Retinal pigment epithelial cell (primary cell): Measurements from ENCODE around the gene STK17A.

ENCODE experiments used
- DNase-seq: peaks from one replicate; pipeline ENCODE4 v3.0.0-alpha.2; 2010; ENCODE audit warnings: low read depth
- H3K4me3 ChIP-seq: 2 replicates; pipeline ENCODE4 v1.5.1; 2011; ENCODE audit warnings: mild to moderate bottlenecking, low read length, control low read depth, moderate library complexity
- TF ChIP-seq, protein P1 (sequence below): conservative IDR thresholded peaks from 2 replicates; pipeline ENCODE4 v1.5.1; 2011; ENCODE audit warnings: low read depth, low read length, control low read depth, inconsistent platforms

The STK17A gene

DNA sequence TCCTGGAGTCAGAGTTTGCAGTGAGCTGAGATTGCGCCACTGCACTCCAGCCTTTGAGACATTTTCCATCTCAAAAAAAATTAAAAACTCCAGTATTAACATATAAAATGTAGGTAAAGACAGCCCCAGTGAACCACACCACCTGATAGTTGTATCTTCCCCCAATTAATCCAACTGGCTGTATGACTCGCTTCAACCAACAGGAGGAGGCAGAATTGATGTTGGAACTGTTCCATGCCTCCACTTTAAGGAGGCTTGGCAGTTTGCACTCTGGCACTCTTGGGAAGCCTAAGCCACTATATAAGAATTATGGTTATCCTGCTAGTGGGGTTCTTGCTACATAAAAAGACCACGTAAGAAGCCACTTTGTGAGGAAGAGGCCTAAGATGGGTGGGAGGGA is 72.7 kb downstream of the STK17A start:
- TF ChIP-seq, protein P1, sequence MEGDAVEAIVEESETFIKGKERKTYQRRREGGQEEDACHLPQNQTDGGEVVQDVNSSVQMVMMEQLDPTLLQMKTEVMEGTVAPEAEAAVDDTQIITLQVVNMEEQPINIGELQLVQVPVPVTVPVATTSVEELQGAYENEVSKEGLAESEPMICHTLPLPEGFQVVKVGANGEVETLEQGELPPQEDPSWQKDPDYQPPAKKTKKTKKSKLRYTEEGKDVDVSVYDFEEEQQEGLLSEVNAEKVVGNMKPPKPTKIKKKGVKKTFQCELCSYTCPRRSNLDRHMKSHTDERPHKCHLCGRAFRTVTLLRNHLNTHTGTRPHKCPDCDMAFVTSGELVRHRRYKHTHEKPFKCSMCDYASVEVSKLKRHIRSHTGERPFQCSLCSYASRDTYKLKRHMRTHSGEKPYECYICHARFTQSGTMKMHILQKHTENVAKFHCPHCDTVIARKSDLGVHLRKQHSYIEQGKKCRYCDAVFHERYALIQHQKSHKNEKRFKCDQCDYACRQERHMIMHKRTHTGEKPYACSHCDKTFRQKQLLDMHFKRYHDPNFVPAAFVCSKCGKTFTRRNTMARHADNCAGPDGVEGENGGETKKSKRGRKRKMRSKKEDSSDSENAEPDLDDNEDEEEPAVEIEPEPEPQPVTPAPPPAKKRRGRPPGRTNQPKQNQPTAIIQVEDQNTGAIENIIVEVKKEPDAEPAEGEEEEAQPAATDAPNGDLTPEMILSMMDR, result no peak
- DNase-seq, result no peak
- no peak overlapping the region for H3K4me3 ChIP-seq

DNA sequence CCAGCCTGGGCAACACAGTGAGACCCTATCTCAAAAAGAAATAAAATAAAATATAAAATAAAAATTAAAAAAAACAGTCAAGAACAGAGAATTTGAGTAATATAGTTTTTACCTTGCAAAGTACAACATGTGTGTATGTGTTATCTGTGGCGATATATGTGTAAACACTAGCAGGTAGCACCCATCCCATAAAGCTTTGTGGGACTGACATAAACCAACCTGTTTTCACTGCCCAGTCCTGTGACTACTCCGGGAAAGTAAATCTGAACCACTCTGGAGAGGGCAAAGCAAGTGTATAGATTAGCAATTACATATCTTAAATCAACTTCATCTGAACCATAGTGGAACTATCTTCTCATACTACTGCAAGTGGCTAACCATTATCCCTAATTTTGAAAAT is 74.1 kb downstream of the STK17A start:
- DNase-seq, result no peak
- no peak overlapping the region for H3K4me3 ChIP-seq
- TF ChIP-seq, protein P1, result no peak

DNA sequence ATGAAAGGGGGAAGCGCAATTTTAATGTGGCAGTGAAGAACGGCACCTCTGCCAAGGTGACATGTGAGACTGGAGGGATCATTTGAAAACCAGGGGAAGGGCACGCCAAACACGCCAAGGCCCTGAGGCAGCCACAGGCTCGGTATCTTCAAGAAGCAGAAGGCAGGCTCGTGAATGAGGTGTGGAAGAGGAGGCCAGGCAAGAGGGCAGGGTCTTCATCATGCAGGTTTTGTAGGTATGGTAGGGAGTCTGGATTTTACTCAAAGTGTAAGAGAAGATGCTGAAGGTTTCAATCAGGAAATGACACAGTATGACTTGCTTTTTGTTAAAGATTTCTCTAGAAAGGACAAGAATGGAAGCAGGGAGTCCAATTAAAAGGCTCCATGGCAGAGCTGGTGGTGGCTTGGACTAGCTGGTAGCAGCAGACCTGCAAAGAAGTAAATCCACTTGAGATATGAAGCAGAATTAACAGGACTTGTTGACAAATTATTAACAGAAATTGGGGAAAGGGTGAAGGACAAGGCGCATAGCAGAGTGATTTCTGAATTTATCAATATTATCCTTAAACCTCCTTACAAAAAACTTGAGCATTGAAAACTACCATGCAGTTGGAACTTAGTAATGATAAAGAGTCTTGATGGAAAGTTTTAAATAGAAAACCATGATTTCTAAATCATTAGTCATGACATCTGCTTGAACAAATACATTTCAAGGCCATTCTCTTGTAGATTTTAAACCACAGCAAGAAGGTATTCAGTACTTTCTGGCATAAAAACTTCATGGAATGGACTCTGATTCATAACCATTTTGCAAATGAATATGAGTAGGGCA is 76.0 kb downstream of the STK17A start:
- TF ChIP-seq, protein P1, result no peak
- DNase-seq, result no peak
- H3K4me3 ChIP-seq, result no peak overlapping the region

DNA sequence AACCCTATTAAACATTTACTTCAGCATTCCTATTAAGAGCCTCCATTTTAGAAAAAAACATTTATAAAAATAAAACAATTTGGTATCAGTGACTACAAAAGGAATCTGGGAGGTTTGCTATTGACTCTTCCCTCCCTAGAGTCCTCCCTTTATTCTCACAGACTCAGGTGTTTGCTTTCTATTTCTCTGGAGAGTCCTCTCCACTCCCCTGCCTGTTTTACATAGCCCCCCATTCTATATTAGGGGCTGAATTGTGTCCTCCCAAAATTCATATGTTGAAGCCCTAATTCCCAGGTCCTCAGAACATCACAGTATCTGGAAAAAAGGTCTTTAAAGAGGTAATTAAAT is 76.6 kb downstream of the STK17A start:
- no peak for DNase-seq
- no peak overlapping the region for H3K4me3 ChIP-seq
- TF ChIP-seq, protein P1, result no peak

DNA sequence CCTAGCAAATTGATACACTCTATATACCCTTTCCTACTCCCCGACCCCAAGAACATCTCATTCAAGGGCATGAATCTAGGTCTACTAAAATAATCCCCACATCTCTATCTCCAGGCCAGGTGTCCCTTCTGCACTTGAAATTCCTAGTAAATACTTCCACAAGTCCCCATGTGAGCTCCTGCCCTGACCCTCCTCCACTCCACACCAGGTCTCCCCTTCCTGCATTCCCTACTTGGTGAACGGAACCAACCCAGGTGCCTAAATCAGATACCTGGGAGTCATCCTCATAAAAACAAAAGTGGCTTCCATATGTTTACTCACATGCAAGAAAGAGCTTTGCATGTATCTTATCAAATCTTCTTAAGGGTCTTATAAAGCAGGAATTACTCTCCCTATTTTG is 77.2 kb downstream of the STK17A start:
- TF ChIP-seq, protein P1, result no peak
- H3K4me3 ChIP-seq, result no peak overlapping the region
- DNase-seq, result no peak

DNA sequence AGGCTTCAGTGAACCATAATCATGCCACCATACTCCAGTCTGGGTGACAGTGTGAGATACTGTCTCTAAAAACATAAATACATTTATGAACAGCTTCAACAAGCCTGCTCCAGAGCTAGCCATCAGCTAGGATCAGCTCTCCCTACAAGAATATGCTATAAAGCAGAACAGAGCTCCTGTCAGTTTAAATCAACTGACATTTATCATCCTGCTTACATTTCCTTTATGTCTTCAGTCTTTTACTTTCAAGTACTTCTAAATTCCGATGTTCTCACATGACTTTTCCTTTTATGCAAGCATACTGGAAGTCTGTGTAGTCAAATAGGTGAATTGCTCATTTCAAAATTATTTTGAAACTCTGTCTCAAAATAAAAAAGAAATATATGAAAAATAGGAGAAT is 81.8 kb downstream of the STK17A start:
- no peak overlapping the region for H3K4me3 ChIP-seq
- DNase-seq, result no peak
- TF ChIP-seq, protein P1, result no peak

DNA sequence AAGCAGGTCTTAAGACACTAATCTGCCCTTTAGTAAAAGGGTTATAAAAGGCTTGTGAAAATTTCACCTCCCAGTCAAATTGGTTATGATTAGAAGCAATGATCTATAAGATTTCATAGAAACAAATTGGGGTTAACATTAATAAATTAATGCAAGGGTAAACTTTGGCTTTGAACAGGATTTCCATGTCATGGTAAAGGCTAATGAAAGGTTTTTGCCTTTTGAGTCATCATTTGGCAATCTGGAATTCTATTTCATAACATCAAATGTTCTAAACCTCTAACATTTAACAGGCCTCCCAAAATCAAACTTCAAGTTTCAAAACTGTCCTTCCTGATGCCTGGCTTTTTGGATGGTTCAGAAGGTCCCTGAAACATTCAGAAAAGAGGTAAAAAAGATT is 84.0 kb downstream of the STK17A start:
- H3K4me3 ChIP-seq, result no peak overlapping the region
- TF ChIP-seq, protein P1, result no peak
- DNase-seq, result no peak
